Measurements from ENCODE around the gene ADAMTS6. TPM values are rescaled to one million over a fixed set of nuclear protein-coding genes. Genes with fewer than 3 reads are reported as not detected.
"Not testable (repeated sequence)": the region's sequence is repeated elsewhere in the genome, so short reads cannot be mapped to it uniquely, and the experiment has no call there.

ADAMTS6 gene
- total RNA-seq, 3 donors from 2014 or later, result 0.69 to 3.6 (median 1.4) TPM

- Histone ChIP-seq H3K4me3 (no peak overlapping the region), H3K36me3 (ENCODE audit: low read depth) (no peaks in the 10 kb centered on the region), H3K9me3 (no peaks in the 10 kb centered on the region), H3K4me1 (ENCODE audit: low read depth) (no peaks in the 10 kb centered on the region)
- no peak for ATAC-seq
- intact Hi-C loops (cut with DNase I, micrococcal nuclease), result no loop called here
- no peak for TF ChIP-seq CTCF (IDR thresholded peaks at IDR 0.05)
- no peak for DNase-seq
Measured at GRCh38 chr5:65186646-65187227, 295.0 kb downstream of the ADAMTS6 start.

- Histone ChIP-seq H3K36me3 (ENCODE audit: low read depth) (no peaks in the 10 kb centered on the region), H3K9me3 (no peaks in the 10 kb centered on the region), H3K4me1 (ENCODE audit: low read depth) (no peaks in the 10 kb centered on the region), H3K4me3 (no peak overlapping the region)
- DNase-seq (no peak), ATAC-seq (no peak)
- TF ChIP-seq CTCF (IDR thresholded peaks at IDR 0.05), result no peak
- intact Hi-C loops (cut with DNase I, micrococcal nuclease), result no loop called here
Measured at GRCh38 chr5:65185468-65185867, 296.3 kb downstream of the ADAMTS6 start.

- ATAC-seq (peak; percentile 60), DNase-seq (peak in 1 of 3 donors; percentile 4)
- no peaks in the 10 kb centered on the region for H3K36me3 ChIP-seq (ENCODE audit: low read depth)
- TF ChIP-seq CTCF (IDR thresholded peaks at IDR 0.05), result no peak
- H3K4me3 ChIP-seq, result no peak overlapping the region
- intact Hi-C loops (cut with DNase I, micrococcal nuclease), result no loop called here
- no peaks in the 10 kb centered on the region for H3K4me1 ChIP-seq (ENCODE audit: low read depth)
- no peaks in the 10 kb centered on the region for H3K9me3 ChIP-seq
Measured at GRCh38 chr5:65184780-65185179, 296.9 kb downstream of the ADAMTS6 start.

GRCh38 chr5:65174231-65174630, 307.5 kb downstream of the ADAMTS6 start:
- DNase-seq; H3K36me3 ChIP-seq (ENCODE audit: low read depth); H3K9me3 ChIP-seq; H3K4me3 ChIP-seq; ATAC-seq; H3K4me1 ChIP-seq (ENCODE audit: low read depth); intact Hi-C loops (cut with DNase I, micrococcal nuclease): not testable (repeated sequence)

GRCh38 chr5:65173130-65173525, 308.6 kb downstream of the ADAMTS6 start:
- no peaks in the 10 kb centered on the region for H3K9me3 ChIP-seq
- no peak for DNase-seq
- no peaks in the 10 kb centered on the region for H3K36me3 ChIP-seq (ENCODE audit: low read depth)
- no peak overlapping the region for H3K4me3 ChIP-seq
- no peak for ATAC-seq
- TF ChIP-seq CTCF (IDR thresholded peaks at IDR 0.05), result no peak
- intact Hi-C loops (cut with DNase I, micrococcal nuclease), result no loop called here
- H3K4me1 ChIP-seq (ENCODE audit: low read depth), result no peaks in the 10 kb centered on the region

- no peaks in the 10 kb centered on the region for H3K9me3 ChIP-seq
- no peak for ATAC-seq
- H3K4me1 ChIP-seq (ENCODE audit: low read depth), result no peaks in the 10 kb centered on the region
- no peak for DNase-seq
- intact Hi-C loops (cut with DNase I, micrococcal nuclease), result no loop called here
- H3K4me3 ChIP-seq, result no peak overlapping the region
- no peaks in the 10 kb centered on the region for H3K36me3 ChIP-seq (ENCODE audit: low read depth)
- no peak for TF ChIP-seq CTCF (IDR thresholded peaks at IDR 0.05)
Measured at GRCh38 chr5:65172486-65173129, 309.1 kb downstream of the ADAMTS6 start.

Measured in mucosa of descending colon (tissue), 3 donors.